PC-9 (cell line): ENCODE data around the gene FCHO1. TPM values are rescaled to one million over a fixed set of nuclear protein-coding genes. Genes with fewer than 3 reads are reported as not detected.

Experiments
- BruUV-seq: library from RNA; stranded (reverse); fragments of 400-500 nt; replicated peaks from 2 replicates; lab custom pipeline; 2021; lab: Mats Ljungman, UMichigan
- CTCF ChIA-PET: fragments of 300-600 bp; sonication (Branson Sonifier 250); formaldehyde crosslinking; loops from one replicate; lab custom pipeline; 2022; ENCODE audit warnings: antibody characterized with exemption; lab: Charles Lee
- POLR2A ChIA-PET: fragments of 300-600 bp; sonication (Branson Sonifier 250); formaldehyde crosslinking; loops from one replicate; lab custom pipeline; 2022; ENCODE audit warnings: antibody characterized with exemption; ENCODE audit not compliant: unreplicated experiment; lab: Charles Lee
- DNase-seq, 2 experiments: peaks; one replicate each; pipeline versions ENCODE4 v3.0.0 to v3.0.0-alpha.2; 2015 to 2022; ENCODE audit warnings: mixed read lengths in 1 of 2
- H2AFZ ChIP-seq: fragments of 200-600 bp; sonication (generic); 2 replicates; pipeline ENCODE4 v1.8.1; 2017; ENCODE audit warnings: antibody characterized with exemption
- H3F3A ChIP-seq: fragments of 200-600 bp; sonication (generic); 2 replicates; pipeline ENCODE4 v1.8.1; 2017; ENCODE audit warnings: antibody characterized with exemption, mild to moderate bottlenecking, low read depth; ENCODE audit not compliant: insufficient read depth
- H3K27ac ChIP-seq: fragments of 200-600 bp; sonication (generic); 2 replicates; pipeline ENCODE4 v1.6.1; 2016; ENCODE audit warnings: mixed run types
- H3K27me3 ChIP-seq: fragments of 200-600 bp; sonication (generic); 2 replicates; pipeline ENCODE4 v1.6.1; 2016; ENCODE audit warnings: low read depth, mixed run types; ENCODE audit not compliant: insufficient read depth
- H3K36me3 ChIP-seq: fragments of 200-600 bp; sonication (generic); 2 replicates; pipeline ENCODE4 v1.6.1; 2016; ENCODE audit warnings: low read depth, mixed run types
- H3K4me1 ChIP-seq: fragments of 200-600 bp; sonication (generic); replicated peaks from 2 replicates; pipeline ENCODE4 v1.6.1; 2016; ENCODE audit warnings: mixed run types; ENCODE audit not compliant: insufficient read depth
- H3K4me2 ChIP-seq: fragments of 200-600 bp; sonication (generic); 2 replicates; pipeline ENCODE4 v1.6.1; 2017; ENCODE audit warnings: mixed run types
- H3K4me3 ChIP-seq: fragments of 200-600 bp; sonication (generic); 2 replicates; pipeline ENCODE4 v1.6.1; 2016; ENCODE audit warnings: mixed run types
- H3K79me2 ChIP-seq: fragments of 200-600 bp; sonication (generic); 2 replicates; pipeline ENCODE4 v1.6.1; 2017; ENCODE audit warnings: low read depth, mixed run types
- H3K9me2 ChIP-seq: fragments of 200-600 bp; sonication (generic); 2 replicates; pipeline ENCODE4 v1.8.1; 2017; ENCODE audit warnings: mild to moderate bottlenecking; ENCODE audit not compliant: insufficient read depth
- H3K9me3 ChIP-seq: fragments of 200-600 bp; sonication (generic); 2 replicates; pipeline ENCODE4 v1.8.1; 2016; ENCODE audit warnings: low read depth; ENCODE audit not compliant: insufficient read depth
- H4K20me1 ChIP-seq: fragments of 200-600 bp; sonication (generic); 2 replicates; pipeline ENCODE4 v1.8.1; 2017; ENCODE audit not compliant: insufficient read depth
- CTCF ChIP-seq: fragments of 200-600 bp; sonication (generic); conservative IDR thresholded peaks from 2 replicates; pipeline ENCODE4 v1.6.1; 2017; ENCODE audit warnings: mixed run types, antibody characterized with exemption, mild to moderate bottlenecking, moderate library complexity
- EZH2 ChIP-seq: fragments of 200-600 bp; sonication (generic); IDR thresholded peaks from 2 replicates; pipeline ENCODE4 v1.8.0; 2017; ENCODE audit warnings: antibody characterized with exemption, low read depth
- intact Hi-C: fragments of 100-400 bp; cut with micrococcal nuclease; formaldehyde crosslinking; loops from one replicate; pipeline ENCODE4 v1.10.0; 2022; ENCODE audit not compliant: unreplicated experiment
- total RNA-seq: library from RNA; stranded (reverse); gene quantifications from 2 replicates; pipeline ENCODE4 v1.2.3, GENCODE V29; 2021

FCHO1 gene
- total RNA-seq, 1 experiment from 2014 or later = 34.8 TPM

GRCh38 chr19:17749912-17750317, 1.4 kb upstream of the FCHO1 start:
- no peaks in the 10 kb centered on the region for H3K79me2 ChIP-seq
- H3K4me1 ChIP-seq = peaks cover 5% of the 10 kb centered on the region; the same call in 1 of the 2 replicates
- no peak for TF ChIP-seq EZH2
- no peak for TF ChIP-seq CTCF
- H3K9me3 ChIP-seq = no peaks in the 10 kb centered on the region
- CTCF ChIA-PET = no interaction called here
- H3K27me3 ChIP-seq = no peaks in the 10 kb centered on the region
- H4K20me1 ChIP-seq = no peaks in the 10 kb centered on the region
- H3K4me2 ChIP-seq = no peak overlapping the region
- POLR2A ChIA-PET = no interaction called here
- no peak overlapping the region for H3K27ac ChIP-seq
- no peak overlapping the region for H2AFZ ChIP-seq
- peaks cover 15% of the 10 kb centered on the region for H3F3A ChIP-seq
- intact Hi-C loops = no loop called here
- no TSS peak for BruUV-seq
- H3K36me3 ChIP-seq = no peaks in the 10 kb centered on the region
- no peaks in the 10 kb centered on the region for H3K9me2 ChIP-seq
- no peak overlapping the region for H3K4me3 ChIP-seq
- no peak for DNase-seq

- Histone ChIP-seq H3K4me2 (no peak overlapping the region), H3K27me3 (no peaks in the 10 kb centered on the region), H3K9me3 (no peaks in the 10 kb centered on the region), H3K4me3 (no peak overlapping the region), H3K79me2 (no peaks in the 10 kb centered on the region), H3K27ac (no peak overlapping the region), H3F3A (peaks cover 31% of the 10 kb centered on the region), H2AFZ (no peak overlapping the region), H3K36me3 (no peaks in the 10 kb centered on the region), H4K20me1 (no peaks in the 10 kb centered on the region), H3K9me2 (no peaks in the 10 kb centered on the region), H3K4me1 (peaks cover 5% of the 10 kb centered on the region; the same call in 1 of the 2 replicates)
- DNase-seq = no peak
- TF ChIP-seq CTCF = no peak
- TF ChIP-seq EZH2 = no peak
- no TSS peak for BruUV-seq
- intact Hi-C loops = no loop called here
- CTCF ChIA-PET = interaction anchor here (0.5 to 0.6 kb wide), 2 partner anchors 26 to 75 kb away, joined by 4 to 7 read pairs; no protein-coding TSS in a partner anchor
- POLR2A ChIA-PET = no interaction called here
These were observed 616 bp downstream of the FCHO1 start for GRCh38 chr19:17751912-17752273.

GRCh38 chr19:17752865-17753639, 1.8 kb downstream of the FCHO1 start:
- TF ChIP-seq EZH2 = no peak
- TF ChIP-seq CTCF = no peak
- Histone ChIP-seq H3K4me2 (no peak overlapping the region), H3K4me1 (peaks cover 1% of the 10 kb centered on the region; the same call in 1 of the 2 replicates), H3F3A (peaks cover 31% of the 10 kb centered on the region), H3K79me2 (no peaks in the 10 kb centered on the region), H3K4me3 (no peak overlapping the region), H2AFZ (no peak overlapping the region), H3K9me3 (no peaks in the 10 kb centered on the region), H3K27me3 (no peaks in the 10 kb centered on the region), H4K20me1 (no peaks in the 10 kb centered on the region), H3K9me2 (no peaks in the 10 kb centered on the region), H3K27ac (no peak overlapping the region), H3K36me3 (no peaks in the 10 kb centered on the region)
- DNase-seq = no peak
- ChIA-PET POLR2A (no interaction called here), CTCF (interaction anchor here (0.6 kb wide), 1 partner anchor 17 kb away, joined by 5 read pairs; no protein-coding TSS in a partner anchor)
- intact Hi-C loops = no loop called here
- no TSS peak for BruUV-seq
